NCI-H2227 (cell line): ENCODE results near the gene NCR3LG1.

Experiments
- DNase-seq: peaks from one replicate; lab custom pipeline; 2025; ENCODE audit not compliant: unreplicated experiment; lab: John Stamatoyannopoulos, UW

Gene NCR3LG1, protein sequence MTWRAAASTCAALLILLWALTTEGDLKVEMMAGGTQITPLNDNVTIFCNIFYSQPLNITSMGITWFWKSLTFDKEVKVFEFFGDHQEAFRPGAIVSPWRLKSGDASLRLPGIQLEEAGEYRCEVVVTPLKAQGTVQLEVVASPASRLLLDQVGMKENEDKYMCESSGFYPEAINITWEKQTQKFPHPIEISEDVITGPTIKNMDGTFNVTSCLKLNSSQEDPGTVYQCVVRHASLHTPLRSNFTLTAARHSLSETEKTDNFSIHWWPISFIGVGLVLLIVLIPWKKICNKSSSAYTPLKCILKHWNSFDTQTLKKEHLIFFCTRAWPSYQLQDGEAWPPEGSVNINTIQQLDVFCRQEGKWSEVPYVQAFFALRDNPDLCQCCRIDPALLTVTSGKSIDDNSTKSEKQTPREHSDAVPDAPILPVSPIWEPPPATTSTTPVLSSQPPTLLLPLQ

DNA sequence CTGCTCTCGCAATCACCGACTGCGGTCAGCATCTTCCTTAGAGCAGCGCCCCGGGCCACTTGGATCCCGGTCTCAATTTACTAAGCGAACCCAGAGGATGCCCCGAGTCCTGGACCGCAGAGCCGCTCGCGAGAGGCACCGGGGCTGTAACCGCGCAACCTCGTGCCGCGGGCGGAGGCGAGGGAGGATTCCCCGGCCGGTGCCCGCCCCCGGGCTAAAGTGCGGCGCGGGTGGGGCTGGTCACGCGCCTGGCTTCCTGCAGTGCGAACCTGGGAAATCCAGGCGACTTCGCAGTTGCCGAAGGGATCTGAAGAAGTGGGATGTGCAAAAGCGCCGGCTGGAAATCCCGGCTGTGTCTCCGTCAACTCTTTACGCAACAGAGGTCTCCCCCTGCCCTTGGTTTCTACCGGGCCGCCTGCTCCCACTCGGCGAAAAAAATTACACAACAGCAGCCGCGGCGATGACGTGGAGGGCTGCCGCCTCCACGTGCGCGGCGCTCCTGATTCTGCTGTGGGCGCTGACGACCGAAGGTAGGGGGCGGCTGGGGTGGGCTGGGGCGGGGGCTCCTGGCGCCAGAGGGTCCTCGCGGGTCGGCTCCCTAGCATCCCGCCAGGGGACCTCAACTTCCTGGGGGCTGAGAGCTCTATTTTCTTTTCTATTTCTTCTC, at the start of gene NCR3LG1:
NCR3LG1 (plus strand) TSS at position 291 of the 667 bp plus-strand sequence; CDS start at position 461, 170 bp downstream.
- DNase-seq, result peak; percentile 90

DNA sequence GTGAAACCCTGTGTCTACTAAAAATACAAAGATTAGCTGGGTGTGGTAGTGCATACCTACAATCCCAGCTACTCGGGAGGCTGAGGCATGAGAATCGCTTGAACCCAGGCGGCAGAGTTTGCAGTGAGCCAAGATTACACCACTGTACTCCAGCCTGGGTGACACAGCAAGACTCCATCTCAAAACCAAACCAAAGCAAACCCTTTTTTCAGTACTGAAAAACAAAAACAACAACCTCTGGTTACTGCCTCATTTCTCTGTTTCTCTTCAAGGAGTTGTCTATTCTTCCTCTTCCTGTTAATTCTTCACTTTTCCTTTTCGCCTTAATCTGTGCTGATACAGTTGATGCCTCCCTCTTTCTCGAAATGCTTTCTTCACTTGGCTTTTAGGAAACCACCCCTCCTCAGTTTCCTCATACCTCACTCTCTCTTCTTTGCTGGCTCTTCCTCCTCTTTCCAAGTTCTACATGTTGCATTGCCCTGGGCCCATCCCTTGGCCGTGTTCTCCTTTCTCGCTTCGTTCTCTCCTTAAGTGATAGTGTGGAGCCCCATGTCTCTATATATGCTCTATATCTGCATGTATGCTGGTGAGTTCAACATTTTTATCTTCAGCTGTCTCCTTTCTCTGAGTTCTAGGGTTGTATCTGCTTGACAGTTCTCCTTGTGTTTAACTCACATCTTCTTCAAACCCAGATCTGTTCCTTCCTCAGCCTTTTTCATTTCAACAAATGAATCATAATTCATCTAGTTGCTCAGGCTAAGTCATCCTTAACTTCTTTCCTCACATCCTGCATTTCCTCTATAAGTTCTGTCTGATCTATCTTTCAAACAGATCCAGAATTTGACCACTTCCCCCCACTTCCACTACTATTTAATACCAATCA, 38.0 kb upstream of the NCR3LG1 start:
- no peak for DNase-seq

DNA sequence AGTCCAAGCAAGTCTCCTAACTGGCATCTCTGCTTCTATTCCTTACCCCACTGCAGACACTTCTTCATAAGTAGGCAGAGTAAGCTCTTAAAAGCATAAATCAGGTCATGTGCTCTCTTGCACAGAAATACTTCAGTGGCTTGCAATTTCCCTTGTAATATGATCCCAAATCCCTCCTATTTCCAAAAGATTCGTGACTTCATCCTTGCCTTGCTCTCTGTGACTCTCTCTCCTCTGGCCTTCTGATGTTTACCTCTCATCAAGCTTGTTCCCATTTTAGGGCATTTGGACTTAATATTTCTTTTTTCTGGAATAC, 37.4 kb upstream of the NCR3LG1 start:
- no peak for DNase-seq

DNA sequence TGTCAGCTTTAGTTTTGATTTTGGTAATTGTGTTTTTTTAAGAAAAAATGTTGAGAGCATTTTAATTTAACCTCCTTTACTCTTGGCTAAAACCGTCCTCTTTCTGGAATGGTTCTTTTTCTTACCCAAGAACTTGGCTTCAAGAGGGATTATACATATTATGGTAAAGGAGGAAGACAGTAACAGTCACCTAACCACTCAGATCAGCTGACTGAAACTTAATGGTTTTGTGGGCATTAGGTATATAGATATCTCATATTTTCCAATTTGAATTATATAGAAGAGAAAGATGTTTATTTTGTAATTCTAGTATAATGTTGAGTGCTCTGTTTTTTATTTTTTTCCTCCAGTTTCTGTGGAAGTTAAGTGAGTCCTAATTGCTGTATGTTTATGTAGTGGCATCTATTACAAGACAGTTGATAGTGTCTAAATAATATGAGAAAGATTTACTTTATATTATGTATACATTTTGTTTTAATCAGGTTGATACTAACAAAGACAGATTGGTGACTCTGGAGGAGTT, 36.6 kb upstream of the NCR3LG1 start:
- DNase-seq, result no peak

DNA sequence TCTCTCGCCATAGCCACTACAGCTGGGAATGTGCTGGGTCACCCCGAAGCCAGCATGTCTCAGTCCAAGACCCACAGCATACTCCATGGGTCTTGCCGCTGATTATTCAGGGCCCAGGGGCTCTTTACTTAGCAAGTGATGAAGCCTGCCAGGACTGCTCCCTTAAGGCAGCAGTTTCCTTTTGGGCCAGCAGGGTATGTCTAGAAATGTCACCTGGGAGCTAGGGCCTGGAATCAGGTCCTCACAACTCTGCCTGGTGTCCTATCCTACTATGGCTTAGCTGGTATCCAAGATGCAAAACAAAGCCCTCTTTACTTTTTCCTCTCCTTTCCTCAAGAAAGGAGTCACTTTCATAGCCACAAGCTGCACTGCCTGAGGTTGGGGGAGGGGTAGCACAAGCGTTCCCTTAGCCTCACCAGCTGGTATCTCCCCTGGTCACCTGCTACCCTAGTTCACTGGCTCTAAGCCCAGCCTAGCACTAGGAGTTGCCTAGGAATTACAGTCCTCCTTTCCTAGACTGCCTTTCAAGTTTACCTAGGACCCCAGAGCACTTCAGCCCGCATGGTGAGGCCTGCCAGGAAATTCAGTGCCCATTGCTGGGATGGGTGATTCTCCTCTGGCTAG, 22.6 kb upstream of the NCR3LG1 start:
- DNase-seq, result no peak

DNA sequence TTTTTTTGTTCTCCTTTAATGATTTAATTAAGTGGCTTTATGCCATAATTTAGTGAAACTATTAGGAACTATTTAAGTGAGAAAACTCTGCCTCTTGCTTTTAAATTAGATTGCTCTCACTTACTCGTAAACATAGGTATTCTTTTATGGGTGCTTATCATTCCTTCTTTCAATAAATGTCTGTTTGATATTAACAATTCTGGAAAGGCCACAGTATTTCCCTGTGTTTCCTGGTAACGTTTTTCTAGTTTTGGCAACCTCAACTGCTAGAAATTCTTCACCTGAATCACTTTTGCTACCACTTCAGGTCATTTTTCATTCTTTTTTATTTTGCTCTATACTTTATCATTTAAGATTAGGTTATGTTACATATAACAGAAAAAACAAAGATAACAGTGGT, 19.9 kb upstream of the NCR3LG1 start:
- no peak for DNase-seq

DNA sequence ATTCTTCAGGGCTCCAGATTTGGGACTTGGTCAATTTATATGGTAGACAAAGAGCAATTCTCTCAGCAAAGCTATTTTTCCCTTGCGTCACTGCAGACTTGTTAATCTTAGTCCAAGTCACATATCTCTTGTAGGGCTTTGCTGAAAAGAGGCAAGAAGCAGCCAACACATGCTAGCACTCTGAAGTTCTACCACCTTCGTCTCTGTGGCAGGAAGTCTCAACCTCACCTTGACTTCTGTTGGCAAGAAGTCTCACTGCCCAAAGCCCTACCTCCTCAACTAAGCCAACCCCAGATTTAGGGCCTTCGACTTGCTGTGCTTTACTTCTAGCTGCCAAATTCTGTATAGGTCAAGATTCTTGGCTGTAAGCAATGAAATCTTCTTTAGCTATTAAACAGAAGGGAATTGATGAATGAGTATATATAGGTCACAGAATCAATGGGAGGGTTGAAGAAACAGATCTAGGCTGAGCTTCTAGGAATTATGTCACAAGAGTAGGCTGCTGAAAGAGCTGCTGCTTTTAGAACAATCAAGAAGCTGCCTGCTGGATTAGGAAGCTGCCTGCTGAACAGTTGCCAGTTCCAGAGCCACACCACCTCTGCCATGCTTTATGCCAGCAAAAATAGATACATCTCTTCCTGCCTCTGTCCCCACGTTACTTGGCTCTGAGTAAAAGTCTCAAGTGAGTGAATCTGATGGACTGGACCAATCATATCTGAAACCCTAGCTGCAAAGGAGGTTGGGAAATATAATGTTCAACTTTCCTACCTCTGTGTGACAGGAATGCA, 17.6 kb upstream of the NCR3LG1 start:
- no peak for DNase-seq

DNA sequence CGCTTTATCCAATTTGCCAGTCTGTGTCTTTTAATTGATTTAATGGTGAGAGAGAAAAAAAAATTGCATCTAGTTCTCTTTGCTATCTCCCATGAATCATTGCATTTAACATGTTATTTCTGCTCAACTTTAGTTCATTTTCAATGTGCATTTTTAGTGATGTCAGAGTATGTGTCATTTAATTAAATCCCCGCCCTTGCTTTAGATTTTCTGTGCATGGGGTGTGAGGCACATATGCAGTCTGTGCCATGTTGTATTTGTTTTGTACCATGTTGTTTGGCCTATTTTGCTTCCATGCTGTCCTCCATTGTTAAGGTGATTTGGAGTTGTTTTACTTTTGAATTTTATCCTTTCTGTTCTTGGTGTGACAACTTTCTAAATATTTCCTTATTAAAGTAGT, 8.3 kb upstream of the NCR3LG1 start:
- DNase-seq, result no peak

DNA sequence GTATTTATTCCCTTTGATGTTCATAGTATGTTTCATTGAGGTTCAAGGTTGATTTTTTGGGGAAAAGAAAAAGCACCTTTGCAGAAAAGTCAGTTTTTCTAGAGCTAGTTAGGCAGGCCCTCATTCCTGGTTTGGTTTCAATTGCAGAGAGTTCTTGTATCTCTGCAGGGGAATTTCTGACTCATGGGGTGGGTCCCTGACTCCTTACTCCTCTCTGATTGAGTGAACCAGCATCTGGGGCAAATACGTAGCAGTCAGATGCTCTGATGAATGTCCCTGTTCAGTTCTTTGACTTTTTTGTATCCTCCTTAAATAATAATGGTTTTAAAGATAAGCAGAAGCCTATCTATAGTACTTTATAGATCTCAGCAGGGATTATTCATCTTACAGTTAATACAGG, 7.7 kb upstream of the NCR3LG1 start:
- DNase-seq, result no peak

DNA sequence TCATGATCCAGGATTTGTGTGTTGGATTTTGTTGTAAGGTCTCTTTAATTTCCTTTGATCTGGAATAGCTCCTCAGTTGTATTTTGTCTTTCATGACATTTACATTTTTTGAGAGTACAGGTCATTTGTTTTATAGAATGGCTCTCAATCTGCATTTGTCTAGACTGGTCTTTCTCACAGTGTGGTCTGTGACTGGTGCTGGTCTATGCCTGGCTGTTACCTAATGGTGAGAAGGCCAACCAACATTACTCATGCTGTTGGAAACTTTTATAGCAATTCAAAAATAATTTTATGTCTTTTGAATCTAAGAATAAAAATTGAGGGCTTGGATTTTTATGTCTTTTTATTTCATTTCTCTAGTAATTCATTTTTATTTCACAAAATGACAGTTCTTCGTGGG, 3.9 kb upstream of the NCR3LG1 start:
- no peak for DNase-seq

DNA sequence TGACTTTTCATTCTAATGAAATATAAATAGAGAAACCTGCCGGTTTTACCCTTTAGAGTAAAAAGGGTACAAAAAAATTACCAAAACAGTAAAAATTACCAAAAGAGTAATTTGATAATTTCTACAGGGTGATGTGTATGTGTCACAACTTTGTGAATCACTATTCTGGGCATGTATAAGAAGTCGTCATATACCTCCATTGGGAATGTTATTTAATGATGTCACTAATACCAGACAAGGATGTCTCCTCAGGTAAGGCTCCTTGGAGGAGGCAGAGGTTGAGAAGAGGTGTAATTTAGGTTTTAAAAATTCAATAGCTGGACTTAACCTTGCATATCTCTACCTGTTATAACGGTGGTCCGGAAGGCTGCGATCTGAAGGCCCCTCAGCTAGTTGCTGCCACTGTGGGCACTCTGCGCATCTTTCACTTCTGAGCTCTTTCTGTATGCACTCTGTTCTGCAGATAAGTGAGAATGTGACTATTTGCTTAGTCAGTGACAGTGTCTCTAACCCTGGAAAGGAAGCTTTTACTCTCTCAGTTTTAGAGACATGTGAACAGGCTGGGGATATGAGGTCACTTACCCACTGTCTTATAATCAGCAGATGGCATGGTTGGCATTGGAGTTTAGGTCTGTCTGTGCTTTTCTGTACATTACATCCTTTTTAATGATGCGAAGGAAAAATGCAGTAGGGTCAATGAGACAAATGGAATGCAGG, 987 bp upstream of the NCR3LG1 start:
- no peak for DNase-seq

DNA sequence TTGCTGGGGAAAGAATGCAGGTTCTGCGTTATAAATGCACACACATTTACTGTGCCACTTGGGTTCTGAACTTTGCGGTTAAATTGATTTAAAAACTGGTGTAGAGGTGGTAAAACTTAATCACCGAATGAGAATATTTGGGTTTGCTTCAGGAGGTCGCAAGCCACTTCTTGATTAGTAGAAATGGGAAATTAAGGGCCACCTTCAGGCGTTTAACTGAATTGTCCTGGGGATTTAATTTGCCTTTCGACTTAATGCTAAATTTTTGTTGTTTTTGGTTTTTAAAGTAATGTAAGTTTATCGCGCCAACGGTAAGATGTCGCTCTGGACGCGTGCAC, 459 bp upstream of the NCR3LG1 start:
- no peak for DNase-seq

DNA sequence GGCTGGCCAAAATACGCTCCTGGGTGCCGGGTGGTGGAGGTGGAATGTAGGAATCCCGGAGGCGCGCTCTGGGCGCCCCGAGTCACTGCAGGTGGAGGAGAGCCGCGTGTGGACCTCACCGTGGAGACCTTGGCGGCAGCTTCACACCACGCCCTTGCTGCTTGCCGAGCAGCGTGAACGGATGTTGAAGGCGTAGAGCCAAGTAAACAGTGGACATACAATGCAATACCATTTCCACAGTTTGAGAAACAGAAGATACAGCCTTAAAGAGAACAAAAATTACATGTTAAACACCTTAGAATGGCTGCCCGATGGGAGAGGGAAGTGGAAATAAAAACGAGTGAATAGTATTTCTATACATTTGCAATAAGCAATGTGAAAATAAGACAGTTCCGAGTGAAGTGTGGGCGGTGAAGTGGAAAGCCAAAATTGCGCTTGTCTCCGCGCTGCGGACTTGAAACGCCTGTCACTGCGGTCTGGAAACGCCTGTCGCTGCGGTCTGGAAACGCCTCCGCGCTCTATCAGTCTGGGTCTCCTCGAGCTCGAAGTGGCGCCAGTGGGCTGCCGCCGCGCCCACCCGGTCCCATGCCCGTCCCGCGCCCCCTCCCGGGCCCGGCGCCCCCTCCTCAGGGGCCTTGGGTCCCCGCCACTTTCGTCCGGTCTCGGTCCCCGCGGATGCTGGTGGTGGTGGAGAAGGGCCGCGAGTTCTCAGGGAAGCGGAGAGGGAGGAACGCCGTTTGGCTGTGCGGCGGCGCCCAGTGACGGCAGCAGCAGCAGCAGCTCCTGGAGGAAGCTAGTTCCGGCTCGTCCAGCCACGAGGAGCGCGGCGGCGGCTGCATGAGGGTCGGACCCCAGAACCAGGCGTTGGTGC, 1.6 kb downstream of the NCR3LG1 start:
- DNase-seq, result peak; percentile 86

DNA sequence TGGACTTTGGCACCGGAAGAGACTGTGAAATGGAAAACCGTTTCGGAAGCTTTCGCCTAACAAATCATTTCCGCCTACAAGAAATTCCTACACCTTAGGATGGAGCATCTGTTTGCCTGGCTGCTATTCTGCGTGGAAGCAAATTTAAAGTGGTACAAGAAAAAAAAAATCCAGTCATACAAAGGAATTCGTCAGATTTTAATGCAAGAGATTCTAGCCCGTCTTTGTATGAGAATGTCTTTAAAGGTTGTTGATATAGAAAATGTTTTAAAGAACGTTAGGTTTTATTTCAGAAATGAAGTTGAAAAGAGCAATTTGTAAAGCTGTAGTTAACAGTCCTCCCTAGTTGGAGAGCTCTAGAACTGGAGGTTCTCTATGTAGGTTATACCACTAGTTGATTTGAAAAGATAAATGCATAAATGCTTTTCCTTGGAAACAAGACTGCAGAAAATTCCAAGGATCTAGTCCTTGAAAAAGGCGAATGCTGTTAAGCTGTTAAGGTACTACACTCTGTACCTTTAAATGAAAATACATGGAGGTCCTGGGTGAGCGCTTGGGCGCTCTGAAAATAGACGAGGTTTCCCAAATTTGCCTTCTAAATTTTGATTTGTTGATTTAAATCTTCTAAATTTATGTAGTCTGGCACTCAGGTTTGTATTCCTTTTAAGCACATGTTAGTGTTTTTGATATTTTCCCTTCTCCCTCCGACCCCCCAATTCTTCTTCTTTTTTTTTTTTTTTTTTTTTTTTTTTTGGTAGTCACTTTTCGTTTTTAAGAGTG, 2.4 kb downstream of the NCR3LG1 start:
- no peak for DNase-seq

DNA sequence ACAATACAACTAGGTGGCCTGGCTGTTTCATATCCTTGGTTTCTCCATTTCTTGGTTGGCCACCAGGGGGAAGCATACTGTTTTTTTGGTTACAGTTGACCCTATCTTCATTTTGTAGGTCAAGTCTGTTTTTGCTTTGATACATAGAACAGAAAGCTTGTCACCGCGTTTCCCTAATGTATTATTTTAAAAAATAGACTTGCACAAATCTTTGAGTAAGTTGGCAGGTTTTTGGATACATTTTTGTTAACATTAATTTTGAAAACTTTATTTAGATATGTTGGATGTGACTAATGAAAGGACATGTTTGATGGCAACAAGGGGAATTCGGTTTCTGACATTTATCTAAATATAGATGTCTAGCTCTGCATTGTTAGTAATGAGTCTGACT, 3.0 kb downstream of the NCR3LG1 start:
- peak; percentile 81 for DNase-seq

DNA sequence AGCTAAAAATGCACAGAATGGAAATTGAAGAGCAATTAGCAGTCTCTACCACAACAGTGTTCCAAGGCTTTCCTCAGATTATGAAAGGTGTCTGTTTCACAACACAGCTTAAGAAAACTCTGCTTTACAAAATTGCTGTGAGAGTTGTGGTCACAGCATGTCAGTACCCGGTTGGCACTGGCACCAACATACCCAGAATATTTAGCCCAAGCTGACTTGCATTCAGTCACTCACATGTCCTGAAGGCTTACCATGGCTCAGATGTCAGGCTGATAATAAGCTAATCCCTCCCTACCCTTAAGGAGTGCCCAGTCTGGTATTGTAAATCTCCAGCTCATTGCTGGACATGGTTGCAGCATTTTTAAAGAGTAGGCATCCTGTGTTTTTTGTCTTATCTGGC, 14.9 kb downstream of the NCR3LG1 start:
- DNase-seq, result no peak

DNA sequence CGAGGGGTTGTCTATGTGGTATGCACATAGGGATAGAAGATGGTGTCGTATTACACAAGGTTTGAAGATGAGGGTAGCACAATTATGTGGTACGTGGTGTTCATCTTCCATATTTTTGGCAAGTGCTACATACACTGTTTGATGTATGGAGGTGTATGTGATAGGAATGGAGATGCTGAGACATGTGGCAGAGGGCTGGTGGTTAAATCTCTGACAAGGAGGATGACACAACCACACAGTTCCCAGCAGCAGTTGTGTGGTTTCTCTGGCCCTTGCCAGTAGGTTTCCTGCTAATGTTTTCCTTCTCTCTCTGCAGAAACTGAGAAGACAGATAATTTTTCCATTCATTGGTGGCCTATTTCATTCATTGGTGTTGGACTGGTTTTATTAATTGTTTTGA, 17.0 kb downstream of the NCR3LG1 start:
- no peak for DNase-seq

DNA sequence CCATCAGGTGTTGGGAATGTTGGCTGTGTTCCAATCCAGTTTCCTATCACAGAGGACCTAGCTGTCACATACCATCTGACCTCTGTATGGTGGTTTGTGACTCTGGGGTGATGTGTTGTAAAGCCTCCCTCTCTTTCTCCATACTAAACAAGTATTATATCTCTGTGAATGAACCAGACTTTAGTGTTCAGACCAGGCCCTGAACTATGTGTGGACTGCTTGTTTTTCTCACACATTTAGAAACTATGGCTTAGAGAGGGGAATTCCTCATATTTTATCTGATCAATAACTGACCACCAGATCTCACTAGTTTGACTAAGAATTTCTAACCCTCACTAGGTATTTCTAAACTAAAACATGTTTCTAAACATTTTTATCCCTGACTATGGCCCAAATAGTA, 17.5 kb downstream of the NCR3LG1 start:
- DNase-seq, result no peak
